HFF-Myc (cell line): ENCODE data around the gene SRSF12.
A peak's percentile ranks its signal among the peaks of the same experiment; 100 is the strongest.

ENCODE experiments used
- DNase-seq: peaks from one replicate; pipeline ENCODE4 v3.0.0-alpha.2; 2011; ENCODE audit warnings: low read depth; ENCODE audit errors: extremely low read depth
- H3K4me3 ChIP-seq: replicated peaks from 2 replicates; pipeline ENCODE4 v1.5.1; 2011; ENCODE audit warnings: low read depth, mild to moderate bottlenecking, control low read depth, low read length
- TF ChIP-seq, protein P1 (sequence below): IDR thresholded peaks from 2 replicates; pipeline ENCODE4 v1.5.1; 2012; ENCODE audit warnings: mild to moderate bottlenecking, low read depth, low read length, control low read depth; ENCODE audit errors: missing control alignments

Gene SRSF12

DNA sequence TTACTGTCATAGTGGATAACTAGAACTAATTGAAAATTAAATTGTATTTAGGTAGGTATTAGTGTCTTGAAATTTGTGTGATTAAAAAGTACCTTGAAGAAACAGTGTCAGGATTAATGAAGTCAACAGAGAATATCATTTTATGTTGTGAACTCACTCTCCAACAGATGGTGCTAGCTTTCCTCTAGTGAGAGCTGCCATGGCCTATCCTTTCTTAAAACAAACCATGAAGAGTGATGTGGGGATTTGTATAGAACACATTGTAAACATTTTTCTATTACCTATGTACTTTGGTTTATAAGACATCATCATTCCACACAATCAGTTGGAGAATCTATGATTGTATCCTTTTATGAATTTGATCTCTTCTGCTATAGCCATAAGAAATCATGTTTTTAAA is 4.8 kb upstream of the SRSF12 start:
- DNase-seq = peak; percentile 14
- no peak overlapping the region for H3K4me3 ChIP-seq

GRCh38 chr6:89121934-89122333 is 4.1 kb upstream of the SRSF12 start:
- no peak for DNase-seq
- H3K4me3 ChIP-seq = no peak overlapping the region
- TF ChIP-seq, protein P1, sequence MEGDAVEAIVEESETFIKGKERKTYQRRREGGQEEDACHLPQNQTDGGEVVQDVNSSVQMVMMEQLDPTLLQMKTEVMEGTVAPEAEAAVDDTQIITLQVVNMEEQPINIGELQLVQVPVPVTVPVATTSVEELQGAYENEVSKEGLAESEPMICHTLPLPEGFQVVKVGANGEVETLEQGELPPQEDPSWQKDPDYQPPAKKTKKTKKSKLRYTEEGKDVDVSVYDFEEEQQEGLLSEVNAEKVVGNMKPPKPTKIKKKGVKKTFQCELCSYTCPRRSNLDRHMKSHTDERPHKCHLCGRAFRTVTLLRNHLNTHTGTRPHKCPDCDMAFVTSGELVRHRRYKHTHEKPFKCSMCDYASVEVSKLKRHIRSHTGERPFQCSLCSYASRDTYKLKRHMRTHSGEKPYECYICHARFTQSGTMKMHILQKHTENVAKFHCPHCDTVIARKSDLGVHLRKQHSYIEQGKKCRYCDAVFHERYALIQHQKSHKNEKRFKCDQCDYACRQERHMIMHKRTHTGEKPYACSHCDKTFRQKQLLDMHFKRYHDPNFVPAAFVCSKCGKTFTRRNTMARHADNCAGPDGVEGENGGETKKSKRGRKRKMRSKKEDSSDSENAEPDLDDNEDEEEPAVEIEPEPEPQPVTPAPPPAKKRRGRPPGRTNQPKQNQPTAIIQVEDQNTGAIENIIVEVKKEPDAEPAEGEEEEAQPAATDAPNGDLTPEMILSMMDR = no peak

More for the DNA sequence above, 4.8 kb upstream of the SRSF12 start:
- TF ChIP-seq, protein P1 = peak; percentile 47

DNA sequence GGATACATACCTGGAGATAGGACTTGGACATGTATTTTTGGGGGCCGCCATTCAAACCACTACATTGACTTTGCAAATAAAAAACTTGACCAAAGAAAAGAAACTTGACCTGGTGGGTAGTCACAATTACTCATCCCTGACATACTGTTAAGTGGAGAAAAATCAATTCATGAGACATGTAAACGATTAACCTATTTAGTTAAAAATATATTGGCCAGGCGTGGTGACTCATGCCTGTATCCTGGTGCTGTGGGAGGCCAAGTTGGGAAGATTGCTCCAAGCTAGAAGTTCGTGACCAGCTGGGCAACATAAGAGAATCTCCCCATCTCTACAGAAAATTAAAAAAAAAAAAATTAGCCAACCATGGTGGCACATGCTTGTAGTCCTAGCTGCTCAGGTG is 2.5 kb upstream of the SRSF12 start:
- no peak for DNase-seq

GRCh38 chr6:89118931-89119330 is 1.1 kb upstream of the SRSF12 start:
- TF ChIP-seq, protein P1 = no peak
- DNase-seq = no peak
- no peak overlapping the region for H3K4me3 ChIP-seq

More for the DNA sequence above, 2.5 kb upstream of the SRSF12 start:
- H3K4me3 ChIP-seq = no peak overlapping the region
- TF ChIP-seq, protein P1 = no peak

- TF ChIP-seq, protein P1 = no peak
- H3K4me3 ChIP-seq = no peak overlapping the region
- no peak for DNase-seq
Observed at GRCh38 chr6:89116702-89117101, 1.2 kb downstream of the SRSF12 start.

DNA sequence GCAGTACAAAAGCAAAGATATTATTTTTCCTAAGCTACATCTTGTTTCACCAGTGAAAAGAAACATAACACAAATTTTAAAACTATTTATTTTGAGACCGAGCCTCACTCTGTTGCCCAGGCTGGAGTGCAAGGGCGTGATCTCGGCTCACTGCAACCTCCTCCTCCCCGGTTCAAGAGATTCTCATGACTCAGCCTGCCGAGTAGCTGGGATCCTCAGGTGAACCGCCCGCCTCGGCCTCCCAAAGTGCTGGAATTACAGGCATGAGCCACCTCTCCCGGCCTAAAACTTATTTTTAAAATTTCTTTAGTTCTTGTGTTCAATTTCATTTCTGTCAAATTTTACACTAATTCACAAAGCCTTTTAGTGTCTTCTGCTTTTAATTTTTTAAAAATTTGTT is 5.9 kb downstream of the SRSF12 start:
- DNase-seq = no peak
- TF ChIP-seq, protein P1 = no peak
- no peak overlapping the region for H3K4me3 ChIP-seq

DNA sequence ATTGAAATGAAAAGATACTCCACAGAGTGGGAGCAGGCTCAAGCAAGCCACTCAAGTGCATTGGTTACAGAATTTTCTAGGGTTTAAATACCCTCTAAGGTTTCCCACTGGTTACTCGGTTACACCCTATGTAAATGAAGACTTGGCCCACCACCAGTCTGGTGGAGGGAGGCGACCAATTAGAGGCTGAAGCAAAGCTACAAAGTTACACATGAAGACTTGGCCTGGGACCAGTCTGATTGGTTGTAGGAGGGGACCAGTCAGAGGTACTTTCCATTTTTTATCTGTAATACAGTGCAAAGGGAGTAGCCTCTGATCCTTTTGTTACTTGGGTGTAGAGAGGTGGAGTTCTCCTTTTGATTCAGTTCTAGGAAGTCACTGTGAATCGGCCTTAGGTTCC is 7.6 kb downstream of the SRSF12 start:
- TF ChIP-seq, protein P1 = no peak
- no peak for DNase-seq

More for the DNA sequence above, 7.6 kb downstream of the SRSF12 start:
- H3K4me3 ChIP-seq = no peak overlapping the region
